Measurements from ENCODE around the gene ATF5. TPM values are rescaled to one million over a fixed set of nuclear protein-coding genes. Genes with fewer than 3 reads are reported as not detected.

Gene ATF5
- total and polyA plus RNA-seq, 2 donors (not counting 1 experiment from before 2014, with no cell fraction given): 9.0 to 37.6 TPM

- H3K4me3 Mint-ChIP-seq: peak overlapping the region; percentile 23
- H3K27me3 Mint-ChIP-seq: no peaks in the 10 kb centered on the region
- peaks cover 0 to 7% (median 0%) of the 10 kb centered on the region in 3 donors for H3K9me3 ChIP-seq (ENCODE audit: control extremely low read depth in 1 of 3, control insufficient read depth in 2 of 3, insufficient read depth in 1 of 3, low read length in 2 of 3)
- intact Hi-C loops (cut with micrococcal nuclease): no loop called here
- H3K36me3 ChIP-seq (replicated peaks in 1 of 2; ENCODE audit: control extremely low read depth in 1 of 2, control insufficient read depth in 1 of 2, extremely low read depth in 1 of 2, insufficient read depth in 2 of 2, low read length in 1 of 2): no peaks in the 10 kb centered on the region
- ChIA-PET CTCF (interaction anchor here (0.7 to 1.2 kb wide), 2 partner anchors 26 to 106 kb away, joined by 3 read pairs; no protein-coding TSS in a partner anchor), POLR2A (interaction anchor here (0.6 to 2.1 kb wide), 4 partner anchors 20 to 999 kb away, joined by 3 to 8 read pairs (median 3); no protein-coding TSS in a partner anchor)
- H3K27ac ChIP-seq (ENCODE audit: low read length in 2 of 2): no peak overlapping the region
- no peaks in the 10 kb centered on the region for H3K9me3 Mint-ChIP-seq (ENCODE audit: insufficient read depth)
- H3K4me2 ChIP-seq (replicated peaks; ENCODE audit: low read depth, low read length, poor library complexity, severe bottlenecking): no peak overlapping the region
- ATAC-seq (ENCODE audit: low read depth) (no peak), DNase-seq (no peak)
- H3K4me1 Mint-ChIP-seq: peaks cover 42% of the 10 kb centered on the region
- H3K27ac Mint-ChIP-seq: peak overlapping the region; percentile 26
- peaks cover 18 to 33% of the 10 kb centered on the region in 2 donors for H3K4me1 ChIP-seq (ENCODE audit: control insufficient read depth in 2 of 2, insufficient read depth in 2 of 2, low read length in 2 of 2)
- no peak overlapping the region for H3K4me3 ChIP-seq (ENCODE audit: control extremely low read depth in 1 of 5, extremely low read depth in 1 of 5, insufficient read depth in 1 of 5, low read depth in 2 of 5, low read length in 4 of 5)
- no peak overlapping the region for H2AFZ ChIP-seq (ENCODE audit: insufficient read depth, low read depth, low read length, poor library complexity, severe bottlenecking)
- 96% methylated on average over 16 of the region's 17 CpGs for WGBS (ENCODE audit: insufficient coverage)
- peaks cover 4% of the 10 kb centered on the region for H3K79me2 ChIP-seq (ENCODE audit: control insufficient read depth, insufficient read depth, low read length)
- H4K20me1 ChIP-seq (ENCODE audit: control insufficient read depth, insufficient read depth, low read length, poor library complexity, severe bottlenecking): peaks cover 15% of the 10 kb centered on the region
- no peak for TF ChIP-seq EZH2 (IDR thresholded peaks at IDR 0.05; ENCODE audit: borderline replicate concordance, insufficient read depth, low read depth, low read length, poor library complexity, severe bottlenecking)
- no peak for TF ChIP-seq CTCF (IDR thresholded peaks at IDR 0.05)
- H3K9ac ChIP-seq (ENCODE audit: low read length): no peak overlapping the region
- H3K27me3 ChIP-seq (replicated peaks in 1 of 4; ENCODE audit: control extremely low read depth in 1 of 4, control insufficient read depth in 3 of 4, insufficient read depth in 4 of 4, low read length in 3 of 4): no peaks in the 10 kb centered on the region
These were observed 37.6 kb upstream of the ATF5 start for GRCh38 chr19:49891393-49891792.

- TF ChIP-seq CTCF (IDR thresholded peaks at IDR 0.05): no peak
- no peak for TF ChIP-seq EZH2 (IDR thresholded peaks at IDR 0.05; ENCODE audit: borderline replicate concordance, insufficient read depth, low read depth, low read length, poor library complexity, severe bottlenecking)
- peaks cover 30 to 46% of the 10 kb centered on the region in 2 donors for H3K4me1 ChIP-seq (ENCODE audit: control insufficient read depth in 2 of 2, insufficient read depth in 2 of 2, low read length in 2 of 2)
- no peak overlapping the region for H3K9ac ChIP-seq (ENCODE audit: low read length)
- no CpG with 5 or more reads among the region's 1 CpG for WGBS (ENCODE audit: insufficient coverage)
- intact Hi-C loops (cut with micrococcal nuclease): no loop called here
- ChIA-PET POLR2A (interaction anchor here (0.9 kb wide), 1 partner anchor 14 kb away, joined by 3 read pairs; no protein-coding TSS in a partner anchor), CTCF (no interaction called here)
- peaks cover 12% of the 10 kb centered on the region for H4K20me1 ChIP-seq (ENCODE audit: control insufficient read depth, insufficient read depth, low read length, poor library complexity, severe bottlenecking)
- H3K9me3 ChIP-seq (ENCODE audit: control extremely low read depth in 1 of 3, control insufficient read depth in 2 of 3, insufficient read depth in 1 of 3, low read length in 2 of 3): peaks cover 0 to 7% (median 0%) of the 10 kb centered on the region in 3 donors
- DNase-seq (no peak), ATAC-seq (ENCODE audit: low read depth) (no peak)
- no peaks in the 10 kb centered on the region for H3K27me3 ChIP-seq (replicated peaks in 1 of 4; ENCODE audit: control extremely low read depth in 1 of 4, control insufficient read depth in 3 of 4, insufficient read depth in 4 of 4, low read length in 3 of 4)
- Mint-ChIP-seq H3K4me3 (no peak overlapping the region), H3K27ac (no peak overlapping the region), H3K9me3 (ENCODE audit: insufficient read depth) (no peaks in the 10 kb centered on the region), H3K4me1 (peaks cover 55% of the 10 kb centered on the region), H3K27me3 (no peaks in the 10 kb centered on the region)
- H3K36me3 ChIP-seq (replicated peaks in 1 of 2; ENCODE audit: control extremely low read depth in 1 of 2, control insufficient read depth in 1 of 2, extremely low read depth in 1 of 2, insufficient read depth in 2 of 2, low read length in 1 of 2): no peaks in the 10 kb centered on the region
- no peak overlapping the region for H2AFZ ChIP-seq (ENCODE audit: insufficient read depth, low read depth, low read length, poor library complexity, severe bottlenecking)
- H3K4me2 ChIP-seq (replicated peaks; ENCODE audit: low read depth, low read length, poor library complexity, severe bottlenecking): no peak overlapping the region
- no peak overlapping the region for H3K27ac ChIP-seq (ENCODE audit: low read length in 2 of 2)
- H3K79me2 ChIP-seq (ENCODE audit: control insufficient read depth, insufficient read depth, low read length): peaks cover 4% of the 10 kb centered on the region
- H3K4me3 ChIP-seq (ENCODE audit: control extremely low read depth in 1 of 5, extremely low read depth in 1 of 5, insufficient read depth in 1 of 5, low read depth in 2 of 5, low read length in 4 of 5): no peak overlapping the region
These were observed 36.3 kb upstream of the ATF5 start for GRCh38 chr19:49892716-49893115.

Data from B cell (primary cell).